ENCODE data around the gene FASN.
A peak's percentile ranks its signal among the peaks of the same experiment; 100 is the strongest.

FASN gene

GRCh38 chr17:82117139-82118090, 19.4 kb upstream of the FASN start:
- DNase-seq = no peak

DNA sequence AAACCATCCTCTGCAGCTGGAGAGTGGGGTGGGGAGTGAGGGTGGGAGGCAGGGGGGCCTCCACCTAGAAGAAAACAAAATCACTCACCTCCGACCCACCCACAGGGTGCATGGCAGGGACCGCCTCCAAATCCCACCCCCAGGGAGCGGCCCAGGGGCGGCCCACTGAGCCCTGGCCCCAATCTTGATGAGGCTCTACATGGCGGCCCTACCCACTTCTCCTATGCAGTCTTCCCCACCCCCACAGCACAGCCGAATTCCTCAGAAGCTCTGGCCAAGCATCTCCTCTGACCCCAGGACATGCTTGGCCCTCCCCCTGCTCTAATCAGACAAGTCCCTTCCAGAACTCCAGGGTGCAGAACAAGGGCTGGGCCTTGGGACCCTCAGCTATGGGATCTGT, 18.2 kb upstream of the FASN start:
- DNase-seq = no peak

DNA sequence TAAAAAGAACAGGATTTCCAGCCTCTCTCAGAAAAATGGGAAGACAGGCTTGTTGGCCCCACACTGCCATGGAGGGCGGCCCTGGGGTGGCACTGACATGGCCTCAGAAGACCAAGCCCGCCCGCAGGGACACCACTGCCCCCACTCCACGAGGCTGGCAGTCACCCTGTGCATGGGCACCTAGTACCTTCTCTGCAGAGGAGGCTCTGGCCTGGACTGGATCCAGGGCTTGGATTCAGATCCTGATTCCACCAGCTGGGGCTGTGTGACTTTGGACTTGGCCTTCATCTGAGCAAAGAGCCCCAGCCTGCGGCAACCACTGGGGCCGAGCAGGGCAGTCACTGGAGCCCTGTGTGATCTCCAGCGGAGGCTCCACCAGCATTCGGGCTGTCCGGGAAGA, 16.8 kb upstream of the FASN start:
- DNase-seq = no peak

- DNase-seq = no peak
Observed at GRCh38 chr17:82114447-82114846, 16.4 kb upstream of the FASN start.

DNA sequence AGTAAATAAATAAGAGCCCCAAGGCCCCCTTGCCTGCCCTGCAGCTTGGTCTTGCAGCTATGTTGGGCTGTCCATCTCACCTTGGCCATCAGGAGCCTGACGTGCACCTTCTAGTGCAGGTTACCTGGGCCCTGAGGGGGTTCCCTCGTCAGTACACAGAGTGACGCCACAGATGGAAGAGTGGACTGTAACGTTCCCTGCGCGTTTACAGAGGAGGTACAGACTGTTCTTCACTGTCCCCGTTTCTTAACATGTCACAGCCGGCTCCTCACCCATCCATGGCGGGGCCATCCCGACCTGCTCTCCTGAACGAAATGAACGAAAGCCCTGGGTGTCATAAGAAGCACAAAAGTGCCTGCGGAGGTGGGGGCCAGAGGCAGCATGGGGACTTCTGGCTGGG, 15.9 kb upstream of the FASN start:
- DNase-seq = no peak

DNA sequence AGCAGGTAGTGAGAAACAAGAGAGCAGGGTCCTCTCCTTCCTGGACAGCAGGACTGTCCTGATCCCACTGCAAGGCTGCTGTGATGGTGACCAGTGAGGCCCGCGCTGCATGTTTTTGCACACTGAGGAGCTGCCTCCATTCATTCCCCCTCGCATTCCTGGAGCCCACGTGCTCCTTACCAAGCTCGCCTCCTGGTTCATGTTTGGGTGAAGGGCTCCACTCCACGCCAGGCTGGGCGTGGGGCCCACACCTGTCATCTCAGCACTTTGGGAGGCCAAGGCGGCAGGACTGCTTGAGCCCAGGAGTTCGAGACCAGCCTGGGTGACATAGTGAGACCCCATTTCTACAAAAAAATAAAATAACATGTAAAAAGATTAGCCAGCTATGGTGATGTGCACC, 15.4 kb upstream of the FASN start:
- DNase-seq = no peak

- DNase-seq = no peak
Observed at GRCh38 chr17:82112914-82113311, 14.9 kb upstream of the FASN start.

GRCh38 chr17:82112181-82112913, 14.3 kb upstream of the FASN start:
- no peak for DNase-seq

DNA sequence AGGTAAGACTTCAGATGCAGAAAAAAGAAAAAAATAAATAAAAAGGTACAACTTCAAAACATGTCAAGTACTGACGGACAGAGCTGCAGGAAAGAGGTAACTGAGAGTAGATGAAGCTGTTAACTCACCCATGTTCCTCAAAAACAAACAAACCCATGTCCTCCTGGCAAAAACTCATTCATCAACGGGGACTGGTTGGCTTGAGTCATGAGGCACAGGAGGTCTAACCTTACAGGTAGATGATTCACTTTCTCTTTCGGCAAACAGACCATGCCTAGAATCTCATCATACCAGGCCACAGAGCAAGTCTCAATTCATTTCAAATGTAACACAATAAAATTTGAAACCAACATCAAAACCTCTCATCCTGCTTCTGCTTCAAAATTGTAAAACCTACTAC, 12.3 kb upstream of the FASN start:
- DNase-seq = no peak

DNA sequence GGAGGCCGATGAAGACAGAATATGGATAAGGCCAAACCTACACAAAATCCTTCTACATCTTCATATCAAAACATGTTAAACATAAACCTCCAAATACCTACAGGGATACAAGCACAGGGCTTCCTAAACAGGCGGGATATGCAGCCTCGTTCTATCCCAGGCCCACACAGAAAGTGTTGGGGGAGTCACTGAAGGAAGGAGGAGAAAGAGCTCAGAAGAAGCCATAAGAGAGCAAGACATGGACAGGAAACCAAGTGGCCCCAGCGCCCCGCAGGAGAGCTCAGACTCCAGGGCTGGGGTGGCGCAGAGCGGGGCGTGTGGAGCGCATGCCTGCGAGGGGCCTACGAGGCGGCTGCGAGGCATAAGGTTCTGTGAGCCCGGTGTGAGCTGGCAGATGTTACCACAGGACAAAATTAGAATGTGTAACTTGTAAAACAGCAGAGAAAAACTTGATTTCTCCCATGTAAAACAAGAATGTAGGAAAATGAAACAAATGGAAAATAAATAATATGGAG, 11.0 kb upstream of the FASN start:
- no peak for DNase-seq

DNA sequence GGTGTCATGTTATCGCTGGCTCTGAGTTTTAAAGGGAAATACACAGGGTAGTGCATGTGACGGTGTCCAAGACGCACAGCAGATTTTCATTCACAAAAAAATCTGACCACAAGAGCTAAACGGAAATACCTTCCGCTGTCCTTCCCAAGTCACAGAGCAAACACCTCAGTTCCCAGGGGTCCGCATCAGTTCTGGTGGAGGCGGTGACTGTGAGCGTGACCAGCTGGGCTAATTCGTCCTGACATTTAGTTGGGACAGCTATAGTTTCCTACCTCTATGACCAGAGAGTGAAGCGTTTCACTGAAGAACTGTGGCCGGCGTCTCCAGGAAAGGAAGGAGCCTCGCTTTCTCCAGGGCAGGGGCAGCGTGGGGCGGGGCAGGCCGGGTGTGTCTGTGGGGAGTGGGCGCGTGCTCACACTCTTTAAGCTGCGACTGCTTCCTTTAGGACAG, 10.5 kb upstream of the FASN start:
- no peak for DNase-seq

DNA sequence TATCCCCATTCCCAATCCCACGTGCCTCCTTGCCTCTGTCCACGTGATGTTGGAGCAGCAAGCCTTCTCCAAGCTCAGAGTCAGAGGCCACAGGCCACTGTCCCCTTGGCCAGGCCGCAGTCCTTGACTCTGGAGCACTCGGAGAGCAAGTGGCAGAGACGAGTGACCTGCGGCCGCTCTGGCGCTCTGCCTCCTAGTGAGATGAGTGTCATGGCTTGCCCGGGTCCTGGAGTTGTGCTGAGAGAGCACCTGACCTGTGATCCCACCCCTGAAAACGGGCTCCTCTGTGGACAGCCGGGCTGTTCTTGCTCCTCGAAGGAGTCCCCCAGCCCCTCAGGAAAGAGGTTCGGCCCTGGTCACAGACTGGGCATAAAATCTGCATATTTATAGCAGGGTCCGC, 10.0 kb upstream of the FASN start:
- DNase-seq = no peak

DNA sequence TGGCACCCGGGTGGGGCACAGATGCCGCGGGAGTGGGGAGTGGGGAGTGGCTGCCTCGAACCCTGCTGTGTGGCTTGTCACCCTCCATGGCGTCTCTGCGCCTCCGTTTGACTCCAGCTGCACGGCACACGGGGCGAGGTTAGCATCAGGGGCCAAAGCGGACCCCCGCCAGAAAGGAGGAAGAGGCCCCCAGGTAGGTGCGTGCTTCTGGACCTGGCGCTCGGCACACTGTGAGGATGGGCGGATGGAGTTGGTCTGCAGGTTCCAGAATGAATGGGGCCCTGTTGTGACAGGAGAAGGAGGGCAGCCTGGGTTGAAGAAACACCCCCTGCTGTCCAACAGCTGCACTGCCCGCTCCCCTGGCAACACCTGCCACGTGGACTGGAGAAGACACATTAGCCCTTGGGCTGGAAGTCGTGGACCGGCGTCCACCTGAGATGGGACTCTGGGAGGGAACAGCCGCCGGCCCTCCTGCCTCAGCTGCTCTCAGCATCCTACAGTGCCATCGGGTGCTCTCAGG, 9.4 kb upstream of the FASN start:
- DNase-seq = no peak

DNA sequence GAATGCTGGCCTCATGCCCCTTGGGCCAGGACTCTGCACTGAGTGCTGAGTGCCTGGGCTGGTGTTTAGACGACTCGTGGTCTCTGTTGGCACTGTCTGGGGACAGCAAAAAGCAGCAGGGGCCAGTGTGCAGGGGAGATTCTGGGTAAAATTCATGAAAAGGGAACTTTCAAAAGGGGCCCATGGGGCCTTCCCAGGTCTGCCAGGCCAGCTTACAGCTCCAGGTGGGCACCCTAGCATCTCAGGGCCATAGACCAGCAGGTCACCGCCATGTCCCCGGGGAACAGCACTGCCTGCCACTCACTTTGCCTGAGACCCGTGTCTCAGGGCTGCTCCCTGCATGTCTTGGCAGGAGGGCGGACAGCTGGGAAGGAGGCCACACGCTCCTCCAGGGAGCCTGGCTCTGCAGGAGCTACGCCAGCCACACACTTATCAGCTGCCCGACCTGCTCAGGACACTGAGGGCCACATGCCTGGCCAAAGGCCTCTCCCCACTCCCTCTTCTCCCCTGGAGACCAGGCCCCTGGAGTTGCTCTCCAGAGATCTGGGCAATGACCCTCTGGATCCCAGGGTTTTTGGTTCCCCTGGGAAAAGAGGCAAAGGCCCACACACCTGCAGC, 8.8 kb upstream of the FASN start:
- no peak for DNase-seq

GRCh38 chr17:82105882-82106687, 8.0 kb upstream of the FASN start:
- DNase-seq = peak; percentile 69

- no peak for DNase-seq
Observed at GRCh38 chr17:82105417-82105881, 7.4 kb upstream of the FASN start.

DNA sequence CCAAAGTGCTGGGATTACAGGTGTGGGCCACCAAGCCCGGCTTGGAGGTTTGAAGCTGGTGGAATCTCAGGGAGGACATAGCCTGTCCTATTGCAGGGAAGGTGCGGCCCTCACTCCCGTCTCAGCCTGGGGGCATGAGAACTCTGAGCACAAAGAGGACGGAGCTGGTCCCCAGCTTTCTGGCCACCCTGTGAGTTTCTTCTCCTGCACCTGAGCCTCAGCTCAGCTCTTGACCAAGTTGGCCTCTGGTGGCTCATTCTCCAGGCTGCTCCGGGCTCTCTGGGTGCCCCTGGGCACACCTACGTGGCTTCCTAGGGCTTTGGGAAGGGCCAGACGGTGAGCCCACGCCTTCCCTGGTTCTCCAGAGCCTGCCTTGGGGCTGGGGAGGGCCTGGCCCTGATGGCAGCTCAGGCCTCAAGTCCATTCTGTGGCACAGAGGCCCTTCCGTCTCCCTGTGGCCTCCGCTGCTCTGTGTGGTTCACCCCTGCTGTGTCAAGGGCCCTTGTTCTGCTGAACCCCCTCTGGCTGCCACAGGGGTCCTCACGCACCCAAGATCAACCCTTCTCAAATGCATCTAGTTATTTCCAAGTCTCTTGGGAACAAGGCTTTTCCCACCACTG, 6.9 kb upstream of the FASN start:
- DNase-seq = no peak

GRCh38 chr17:82103553-82104451, 5.8 kb upstream of the FASN start:
- no peak for DNase-seq

DNA sequence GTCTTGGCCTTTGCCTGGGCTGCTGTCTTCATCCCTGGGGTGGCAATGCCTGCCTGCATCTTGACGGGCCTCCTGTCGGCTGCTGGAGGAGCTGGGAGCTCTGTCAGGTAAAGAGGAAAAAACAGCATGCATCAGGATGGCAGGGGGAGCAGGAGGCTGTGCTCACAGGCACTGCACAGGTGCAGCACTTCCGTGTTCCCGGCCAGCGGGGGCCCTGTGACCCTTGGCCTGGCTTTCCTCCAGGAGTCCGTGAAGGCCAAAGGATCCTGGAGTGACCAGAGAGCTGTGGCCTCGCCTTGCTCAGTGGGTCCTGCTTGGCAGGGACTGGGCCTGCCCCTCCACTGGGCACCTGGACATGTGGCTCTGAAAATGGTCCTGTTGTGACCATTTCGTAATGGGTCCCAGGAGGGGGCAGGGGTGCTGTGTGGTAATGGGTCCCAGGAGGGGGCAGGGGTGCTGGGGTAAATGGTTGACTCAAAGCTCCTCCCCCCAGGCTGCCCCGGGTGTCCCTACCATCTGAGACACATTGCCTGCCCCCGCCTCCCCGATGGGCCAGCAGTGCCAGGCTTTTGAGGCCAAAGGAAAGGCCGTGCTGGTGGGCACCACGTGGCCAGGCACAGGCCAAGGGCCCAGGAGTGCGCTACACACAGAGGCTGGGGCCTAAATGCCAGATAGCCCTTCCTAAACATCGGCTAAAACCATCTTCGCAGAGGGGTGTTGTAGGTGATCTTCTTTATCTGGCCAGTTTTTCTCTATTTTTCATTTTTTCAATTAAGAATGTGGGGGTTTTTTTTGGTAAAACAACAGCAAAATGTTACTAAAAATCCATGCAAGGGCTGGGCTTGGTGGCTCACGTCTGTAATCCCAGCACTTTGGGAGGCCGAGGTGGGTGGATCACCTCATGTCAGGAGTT, 4.0 kb upstream of the FASN start:
- no peak for DNase-seq

Data from CD4-positive, alpha-beta T cell treated with Interleukin-12 subunit alpha and Interleukin-12 subunit beta, for 1 hour (primary cell).